ENCODE data around the gene C1orf159. TPM values are rescaled to one million over a fixed set of nuclear protein-coding genes. Genes with fewer than 3 reads are reported as not detected.

Gene C1orf159
- total and polyA plus RNA-seq, 10 of the 15 experiments (the other 5 are each of a cell fraction or from before 2014, with no cell fraction given): 0.11 to 23.4 (median 8.0) TPM

DNA sequence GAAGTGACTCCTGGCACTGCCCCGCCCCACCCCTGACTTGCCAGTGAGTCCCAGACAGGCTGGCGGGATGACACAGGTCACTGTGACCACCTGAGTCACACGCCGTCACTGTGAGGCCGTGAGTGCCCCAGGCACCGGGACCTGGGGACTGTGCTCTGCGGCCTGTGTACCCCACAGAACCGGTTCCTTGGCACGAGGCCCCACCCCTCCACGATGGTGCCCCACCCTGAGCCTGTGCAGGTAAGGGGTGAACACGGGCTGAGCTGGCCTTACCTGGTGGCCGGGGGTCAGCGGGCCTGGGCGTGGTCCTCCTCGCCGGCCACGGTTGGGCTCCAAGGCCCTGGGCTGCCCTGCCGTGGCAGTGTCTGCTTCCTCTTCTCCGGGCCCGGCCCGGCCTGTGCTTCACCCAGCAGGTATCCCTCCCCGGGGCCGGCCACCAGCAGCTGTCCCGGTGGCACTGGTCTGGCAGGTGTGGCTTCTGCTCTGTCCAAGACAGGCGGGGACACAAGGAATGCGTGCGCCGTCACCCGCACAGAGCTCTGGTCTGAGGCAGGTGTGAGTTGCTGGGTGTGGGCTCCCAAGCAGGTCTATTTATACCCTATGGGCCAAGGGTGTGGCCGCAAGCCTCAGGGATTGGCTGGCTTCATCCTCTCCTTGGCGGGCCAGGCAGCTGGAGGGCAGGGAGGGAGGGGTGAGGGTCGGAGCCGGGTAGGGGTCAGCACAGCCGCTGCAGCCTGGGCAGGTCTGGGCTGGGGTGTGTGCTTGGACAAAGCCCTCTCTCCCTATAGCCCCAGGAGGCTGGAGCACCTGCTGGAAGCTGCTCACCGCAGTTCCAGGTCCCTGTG is 41.9 kb downstream of the C1orf159 start, which contains the start of gene RNF223 (continued):
- TF ChIP-seq, protein P1, sequence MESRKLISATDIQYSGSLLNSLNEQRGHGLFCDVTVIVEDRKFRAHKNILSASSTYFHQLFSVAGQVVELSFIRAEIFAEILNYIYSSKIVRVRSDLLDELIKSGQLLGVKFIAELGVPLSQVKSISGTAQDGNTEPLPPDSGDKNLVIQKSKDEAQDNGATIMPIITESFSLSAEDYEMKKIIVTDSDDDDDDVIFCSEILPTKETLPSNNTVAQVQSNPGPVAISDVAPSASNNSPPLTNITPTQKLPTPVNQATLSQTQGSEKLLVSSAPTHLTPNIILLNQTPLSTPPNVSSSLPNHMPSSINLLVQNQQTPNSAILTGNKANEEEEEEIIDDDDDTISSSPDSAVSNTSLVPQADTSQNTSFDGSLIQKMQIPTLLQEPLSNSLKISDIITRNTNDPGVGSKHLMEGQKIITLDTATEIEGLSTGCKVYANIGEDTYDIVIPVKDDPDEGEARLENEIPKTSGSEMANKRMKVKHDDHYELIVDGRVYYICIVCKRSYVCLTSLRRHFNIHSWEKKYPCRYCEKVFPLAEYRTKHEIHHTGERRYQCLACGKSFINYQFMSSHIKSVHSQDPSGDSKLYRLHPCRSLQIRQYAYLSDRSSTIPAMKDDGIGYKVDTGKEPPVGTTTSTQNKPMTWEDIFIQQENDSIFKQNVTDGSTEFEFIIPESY (IDR thresholded peaks at IDR 0.05): no peak
- TF ChIP-seq PML (IDR thresholded peaks at IDR 0.05; ENCODE audit: low read length): no peak
- no peak for TF ChIP-seq NR2F1 (conservative IDR thresholded peaks at IDR 0.05)
- TF ChIP-seq MXI1 (IDR thresholded peaks at IDR 0.05; ENCODE audit: low read depth, low read length): no peak
- no peak for TF ChIP-seq CBX3 (IDR thresholded peaks at IDR 0.05; ENCODE audit: borderline replicate concordance, low read depth)
- no peak for TF ChIP-seq YY1 (IDR thresholded peaks at IDR 0.05; ENCODE audit: low read depth, low read length)
- no peak for TF ChIP-seq POLR2A (IDR thresholded peaks at IDR 0.05; ENCODE audit: low read depth, low read length)
- TF ChIP-seq MTA2 (IDR thresholded peaks at IDR 0.05; ENCODE audit: low read depth): no peak

DNA sequence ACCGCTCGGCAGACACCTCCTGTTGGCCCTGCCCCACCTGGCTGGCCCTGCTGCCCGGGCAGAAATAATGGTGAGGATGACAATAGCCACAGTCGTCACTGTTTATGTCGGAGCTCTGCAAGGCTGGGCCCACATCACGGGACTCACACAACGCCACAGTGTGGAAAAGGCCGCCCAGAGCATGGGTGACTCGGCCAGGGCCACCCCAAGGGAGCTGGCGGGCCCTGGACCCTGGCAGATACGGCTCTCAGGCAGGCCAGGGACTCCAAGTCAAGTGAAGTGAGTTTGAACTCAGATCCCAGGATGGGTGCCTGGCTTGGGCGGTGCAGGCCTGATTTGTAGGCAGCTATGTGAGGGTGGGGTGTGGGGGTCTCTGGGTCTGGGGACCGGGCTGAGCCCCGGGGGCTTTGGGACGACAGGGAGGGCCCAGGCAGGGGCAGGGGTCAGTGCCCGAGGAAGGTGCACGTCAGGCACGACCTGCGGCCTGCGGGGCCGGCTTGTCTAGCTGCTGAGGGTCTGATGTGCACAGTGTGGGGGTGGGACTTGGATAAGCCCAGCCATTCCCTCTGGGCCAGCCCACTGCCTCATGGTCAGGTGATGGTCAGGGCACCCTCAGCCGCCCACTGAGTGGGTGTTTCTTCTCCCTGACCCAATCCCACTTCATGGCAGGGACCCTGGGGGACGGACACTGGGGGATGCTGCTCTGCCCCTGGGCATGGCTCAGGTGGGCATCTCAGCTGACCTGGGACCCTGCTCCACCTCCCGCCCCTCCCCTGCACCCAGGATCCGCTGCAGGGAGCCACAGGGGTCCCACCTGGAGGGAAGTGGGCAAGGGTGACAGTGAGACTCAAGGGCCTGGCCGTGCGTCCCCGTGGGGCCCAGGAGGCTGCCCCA is 42.8 kb downstream of the C1orf159 start:
- SMC1A ChIA-PET (ENCODE audit: uncharacterized antibody, unreplicated experiment): no interaction called here
- ATAC-seq (no peak), FAIRE-seq (no peak), DNase-seq (ENCODE audit: low read depth, low spot score) (no peak)
- WGBS (ENCODE audit: insufficient coverage, insufficient replicate concordance, low lambda C conversion rate, missing lambda C conversion rate): 34% methylated on average over 28 of the region's 28 CpGs
- Histone ChIP-seq H3K27ac (ENCODE audit: control insufficient read depth, insufficient read depth) (no peak overlapping the region), H4K20me1 (ENCODE audit: control insufficient read depth, insufficient read depth) (no peaks in the 10 kb centered on the region), H3K27me3 (replicated peaks in 1 of 2; ENCODE audit: control insufficient read depth in 2 of 2, insufficient read depth in 2 of 2, low read length in 1 of 2) (no peaks in the 10 kb centered on the region; a peak in 1 of 4 replicates), H3K4me2 (ENCODE audit: control insufficient read depth, insufficient read depth) (no peak overlapping the region), H3K36me3 (ENCODE audit: control insufficient read depth in 2 of 2, insufficient read depth in 2 of 2, low read length in 1 of 2) (no peaks in the 10 kb centered on the region), H3K9ac (ENCODE audit: control insufficient read depth, insufficient read depth, low read length) (no peak overlapping the region), H2AFZ (ENCODE audit: control insufficient read depth, low read depth, low read length) (no peak overlapping the region), H3K4me3 (no peak overlapping the region), H3K79me2 (ENCODE audit: control insufficient read depth, insufficient read depth, low read length) (no peaks in the 10 kb centered on the region), H3K9me3 (replicated peaks; ENCODE audit: control insufficient read depth, insufficient read depth, low read length) (no peaks in the 10 kb centered on the region), H3K4me1 (ENCODE audit: control insufficient read depth, insufficient read depth, low read length) (peaks cover 15% of the 10 kb centered on the region)
- POLR2A ChIA-PET: no interaction called here
- TF ChIP-seq POLR2AphosphoS2 (IDR thresholded peaks at IDR 0.05; ENCODE audit: low read depth, low read length) (no peak), SMAD5 (IDR thresholded peaks at IDR 0.05; ENCODE audit: low read depth) (no peak)
- RAD21 ChIA-PET (ENCODE audit: unreplicated experiment): interaction anchor here (0.6 kb wide), 1 partner anchor 54 kb away, joined by 3 read pairs; no protein-coding TSS in a partner anchor
- no TSS peak for BruUV-seq (replicated peaks)
- CTCF ChIA-PET: interaction anchor here (0.6 to 1.2 kb wide), 2 partner anchors 9 to 89 kb away, joined by 3 to 4 read pairs; no protein-coding TSS in a partner anchor
- intact Hi-C loops (cut with micrococcal nuclease; ENCODE audit: unreplicated experiment): no loop called here
- in situ Hi-C loops (cut with MboI): no loop called here

Data from GM12878 (cell line).